Transverse colon (tissue), 4 donors: ENCODE measurements around the gene MAGI1. TPM values are rescaled to one million over a fixed set of nuclear protein-coding genes. Genes with fewer than 3 reads are reported as not detected.

Experiments
- DNase-seq: peaks from one replicate; pipeline ENCODE4 v3.0.0-alpha.2; 2019
- H3K27ac ChIP-seq, 4 donors: fragments of 200-600 bp; sonication (generic); 2 replicates each; pipeline ENCODE4 v1.5.1; 2016 to 2018; ENCODE audit warnings: inconsistent platforms in 4 of 4
- H3K27me3 ChIP-seq: fragments of 200-600 bp; sonication (generic); 2 replicates; pipeline ENCODE4 v1.5.1; 2017; ENCODE audit warnings: inconsistent platforms
- H3K36me3 ChIP-seq, 4 donors: fragments of 200-600 bp; sonication (generic); 2 replicates each; pipeline ENCODE4 v1.5.1; 2017 to 2019; ENCODE audit warnings: inconsistent platforms in 4 of 4
- H3K4me1 ChIP-seq, 4 donors: fragments of 200-600 bp; sonication (generic); 2 replicates each; pipeline ENCODE4 v1.5.1; 2017 to 2020; ENCODE audit warnings: inconsistent platforms in 4 of 4
- H3K4me3 ChIP-seq, 4 donors: fragments of 200-600 bp; sonication (generic); 1 replicate in 1 of 4; 2 replicates in 3 of 4; pipeline versions ENCODE4 v1.5.1 to v1.6.1; 2017 to 2019; ENCODE audit warnings: inconsistent platforms in 4 of 4
- H3K9me3 ChIP-seq, 2 donors: fragments of 200-600 bp; sonication (generic); 2 replicates each; pipeline ENCODE4 v1.5.1; 2017 to 2019; ENCODE audit warnings: inconsistent platforms in 2 of 2
- CTCF ChIP-seq, 5 experiments: fragments of 200-600 bp in 3 of 5; fragments of 450-650 bp in 2 of 5; sonication (generic) in 3 of 5; IDR thresholded peaks; 1 replicate in 2 of 5; 2 replicates in 3 of 5; pipeline ENCODE4 v1.5.1; 2016 to 2017; ENCODE audit warnings: antibody characterized with exemption in 5 of 5, inconsistent platforms in 3 of 5, mild to moderate bottlenecking in 2 of 5, moderate library complexity in 1 of 5
- EP300 ChIP-seq: sonication (generic); formaldehyde crosslinking; IDR thresholded peaks from one replicate; pipeline ENCODE4 v1.6.1; 2017; ENCODE audit warnings: antibody characterized with exemption, low read depth
- POLR2A ChIP-seq: fragments of 450-650 bp; IDR thresholded peaks from one replicate; pipeline ENCODE4 v1.6.1; 2016; ENCODE audit warnings: antibody characterized with exemption, mild to moderate bottlenecking, moderate library complexity
- POLR2AphosphoS5 ChIP-seq, 3 donors: sonication (generic); formaldehyde crosslinking; IDR thresholded peaks; one replicate each; pipeline ENCODE4 v1.6.1; 2016; ENCODE audit warnings: antibody characterized with exemption in 3 of 3
- WGBS, 2 donors: methylation state at CpG; one replicate each; pipeline ENCODE4 v1.1.5; 2018; ENCODE audit warnings: low coverage in 1 of 2; 5-methylcytosine and 5-hydroxymethylcytosine counted together
- in situ Hi-C, 4 donors: fragments of 200-750 bp; cut with MboI; loops; one replicate each; pipeline versions ENCODE4 v1.15.0 to v1.15.1; 2017; ENCODE audit warnings: low sequenced_read_pairs in 3 of 4, low pct_ligation_motif_present in 1 of 4, low pct_unique_long_range_greater_than_20kb in 1 of 4
- intact Hi-C: fragments of 100-400 bp; cut with DNase I; formaldehyde crosslinking; loops from one replicate; pipeline ENCODE4 v1.15.1; 2023; ENCODE audit warnings: low total_unique reads
- total RNA-seq, 4 donors: library from RNA; depleted of rRNA; stranded (reverse); fragments of >200 nt; gene quantifications; one replicate each; pipeline ENCODE4 v1.1.0, GENCODE V29; 2016

MAGI1 gene
- total RNA-seq, result 100 to 1,000 TPM in 1 of 4 donors, 10 to 100 TPM in 3; 50.8 to 190 (median 67.4) TPM

GRCh38 chr3:66038726-66039589, at the start of gene MAGI1:
Gene MAGI1, minus strand, starts transcription at chr3:66038918. Its CDS starts 610 bp downstream, at chr3:66038308.
- TF ChIP-seq POLR2AphosphoS5 (IDR thresholded peaks at IDR 0.05), result peak; percentile 23 to 80 (median 60)
- TF ChIP-seq EP300, result no peak
- TF ChIP-seq POLR2A, result peak; percentile 67

GRCh38 chr3:66083784-66084213, 45.1 kb upstream of the MAGI1 start:
- peaks cover 0 to 15% (median 3%) of the 10 kb centered on the region in 4 donors for H3K4me1 ChIP-seq
- H3K27ac ChIP-seq, result no peak overlapping the region
- H3K36me3 ChIP-seq, result no peaks in the 10 kb centered on the region
- no peaks in the 10 kb centered on the region for H3K27me3 ChIP-seq
- no peak overlapping the region for H3K4me3 ChIP-seq
- no peak for DNase-seq
- no peak for TF ChIP-seq POLR2AphosphoS5 (IDR thresholded peaks at IDR 0.05)
- TF ChIP-seq POLR2A, result no peak
- TF ChIP-seq CTCF (IDR thresholded peaks at IDR 0.05), result no peak
- no peak for TF ChIP-seq EP300
- in situ Hi-C loops (no loop called here), intact Hi-C loops (no loop called here)
- H3K9me3 ChIP-seq, result no peaks in the 10 kb centered on the region
- 27 to 36% methylated on average over 2 to 3 of the region's 3 CpGs for WGBS, 2 donors

More at GRCh38 chr3:66038726-66039589, at the start of gene MAGI1:
- WGBS, 2 donors, result 1 to 5% methylated on average over 8 to 71 of the region's 73 CpGs
- in situ Hi-C loops (no loop called here), intact Hi-C loops (loop anchor here (10.0 kb wide), 1 partner anchor 106 kb away; no protein-coding TSS in a partner anchor)
- H3K36me3 ChIP-seq, result no peaks in the 10 kb centered on the region
- H3K4me1 ChIP-seq, result peaks cover 0 to 21% (median 13%) of the 10 kb centered on the region in 4 donors
- H3K27ac ChIP-seq, result peak within 1 kb of the TSS; percentile 94 to 97 (median 95)
- H3K9me3 ChIP-seq, result no peaks in the 10 kb centered on the region
- no peaks in the 10 kb centered on the region for H3K27me3 ChIP-seq
- H3K4me3 ChIP-seq, result peak within 1 kb of the TSS; percentile 67 to 76 (median 73)
- peak; percentile 91 for DNase-seq

- no peaks in the 10 kb centered on the region for H3K9me3 ChIP-seq
- H3K4me1 ChIP-seq, result peaks cover 0 to 15% (median 3%) of the 10 kb centered on the region in 4 donors
- no peak for TF ChIP-seq EP300
- no peak for TF ChIP-seq POLR2A
- no peak for TF ChIP-seq CTCF (IDR thresholded peaks at IDR 0.05)
- no peak for TF ChIP-seq POLR2AphosphoS5 (IDR thresholded peaks at IDR 0.05)
- H3K36me3 ChIP-seq, result no peaks in the 10 kb centered on the region
- 56 to 65% methylated on average over 2 to 5 of the region's 5 CpGs for WGBS, 2 donors
- no peaks in the 10 kb centered on the region for H3K27me3 ChIP-seq
- in situ Hi-C loops, result no loop called here
- H3K27ac ChIP-seq, result no peak overlapping the region
- intact Hi-C loops, result no loop called here
- DNase-seq, result no peak
- H3K4me3 ChIP-seq, result no peak overlapping the region
These were observed 44.5 kb upstream of the MAGI1 start for GRCh38 chr3:66083096-66083678.

- no peak for DNase-seq
- H3K9me3 ChIP-seq, result no peaks in the 10 kb centered on the region
- in situ Hi-C loops (no loop called here), intact Hi-C loops (no loop called here)
- H3K4me1 ChIP-seq, result peaks cover 0 to 15% (median 3%) of the 10 kb centered on the region in 4 donors
- no peaks in the 10 kb centered on the region for H3K36me3 ChIP-seq
- no peak overlapping the region for H3K4me3 ChIP-seq
- no peak for TF ChIP-seq POLR2A
- TF ChIP-seq POLR2AphosphoS5 (IDR thresholded peaks at IDR 0.05), result no peak
- TF ChIP-seq CTCF (IDR thresholded peaks at IDR 0.05), result no peak
- no peak for TF ChIP-seq EP300
- no peak overlapping the region for H3K27ac ChIP-seq
- H3K27me3 ChIP-seq, result no peaks in the 10 kb centered on the region
These were observed 44.0 kb upstream of the MAGI1 start for GRCh38 chr3:66082679-66083078.
